Suppressor macrophage treated with lipopolysaccharide for 1 hour (primary cell): ENCODE results near the gene TRIM8.

ENCODE experiments used
- DNase-seq, 3 donors: peaks; one replicate each; pipeline ENCODE4 v3.0.0-alpha.2; 2020 to 2022

TRIM8 gene

GRCh38 chr10:102704915-102705314 is 60.6 kb downstream of the TRIM8 start:
- DNase-seq, result no peak

GRCh38 chr10:102705531-102705930 is 61.3 kb downstream of the TRIM8 start:
- peak in 1 of 3 donors; percentile 38 for DNase-seq
